ENCODE data around the gene HOMER2. TPM values are rescaled to one million over a fixed set of nuclear protein-coding genes. Genes with fewer than 3 reads are reported as not detected.

Gene HOMER2
- total and polyA plus RNA-seq, 2 donors (not counting 3 experiments of a cell fraction or from before 2014, with no cell fraction given), result 0.60 to 0.68 TPM

- BruUV-seq (replicated peaks), result no TSS peak
- Histone ChIP-seq H3K36me3 (ENCODE audit: control insufficient read depth in 2 of 2, extremely low read depth in 1 of 2, insufficient read depth in 2 of 2, low read length in 2 of 2) (no peaks in the 10 kb centered on the region), H3K9me1 (replicated peaks; ENCODE audit: control insufficient read depth, extremely low read depth, insufficient read depth, low read length) (no peaks in the 10 kb centered on the region), H3K27ac (ENCODE audit: insufficient read depth, low read depth, low read length) (no peak overlapping the region), H3K4me1 (ENCODE audit: control insufficient read depth, extremely low read depth, insufficient read depth, low read length) (no peaks in the 10 kb centered on the region), H2AFZ (ENCODE audit: low read depth, low read length) (no peak overlapping the region), H3K9me3 (replicated peaks; ENCODE audit: control insufficient read depth, insufficient read depth, low read length) (no peaks in the 10 kb centered on the region), H3K4me3 (replicated peaks in 1 of 3; ENCODE audit: insufficient read depth in 1 of 3, low read depth in 1 of 3, low read length in 3 of 3) (no peak overlapping the region), H3K4me2 (ENCODE audit: insufficient read depth, low read length) (no peak overlapping the region), H4K20me1 (replicated peaks; ENCODE audit: control insufficient read depth, extremely low read depth, insufficient read depth, low read length) (no peaks in the 10 kb centered on the region), H3K27me3 (ENCODE audit: control insufficient read depth in 2 of 2, insufficient read depth in 2 of 2, low read length in 2 of 2) (peaks cover 0 to 5% of the 10 kb centered on the region in 2 experiments), H3K9ac (replicated peaks; ENCODE audit: extremely low read depth, insufficient read depth, low read length) (no peak overlapping the region), H3K79me2 (ENCODE audit: control insufficient read depth, insufficient read depth, low read length) (no peaks in the 10 kb centered on the region)
- FAIRE-seq, result no peak
- ChIA-PET CTCF (no interaction called here), POLR2A (no interaction called here)
- TF ChIP-seq MYC (IDR thresholded peaks at IDR 0.05; ENCODE audit: low read depth, low read length), result no peak
- no peak for TF ChIP-seq MAX (IDR thresholded peaks at IDR 0.05; ENCODE audit: insufficient read depth, insufficient read length)
- no peak for TF ChIP-seq GATA2 (IDR thresholded peaks at IDR 0.05; ENCODE audit: insufficient read depth, insufficient read length, low read depth, low read length)
- no peak for TF ChIP-seq JUN (IDR thresholded peaks at IDR 0.05; ENCODE audit: borderline replicate concordance, insufficient read depth, insufficient read length, low read depth)
- no peak for TF ChIP-seq POLR2A (IDR thresholded peaks at IDR 0.05; ENCODE audit: low read depth, low read length)
- TF ChIP-seq CTCF (IDR thresholded peaks at IDR 0.05; ENCODE audit: extremely low read depth in 1 of 2, insufficient read depth in 1 of 2, low read depth in 1 of 2, low read length in 2 of 2), result no peak
- intact Hi-C loops (cut with micrococcal nuclease), result loop anchor here (10.0 kb wide), 1 partner anchor 108 kb away; the partner anchor contains the start of gene HOMER2
- no peak for DNase-seq (ENCODE audit: low read depth, low spot score)
- dilution Hi-C loops (cut with MboI; ENCODE audit: extremely low pct_ligation_motif_present, low sequenced_read_pairs), result no loop called here
Observed at GRCh38 chr15:82846621-82847020, 105.9 kb downstream of the HOMER2 start.

- H3K36me3 ChIP-seq (ENCODE audit: control insufficient read depth in 2 of 2, extremely low read depth in 1 of 2, insufficient read depth in 2 of 2, low read length in 2 of 2), result no peaks in the 10 kb centered on the region
- H3K9ac ChIP-seq (replicated peaks; ENCODE audit: extremely low read depth, insufficient read depth, low read length), result no peak overlapping the region
- dilution Hi-C loops (cut with MboI; ENCODE audit: extremely low pct_ligation_motif_present, low sequenced_read_pairs), result no loop called here
- no peaks in the 10 kb centered on the region for H3K9me3 ChIP-seq (replicated peaks; ENCODE audit: control insufficient read depth, insufficient read depth, low read length)
- no peak for FAIRE-seq
- ChIA-PET POLR2A (no interaction called here), CTCF (no interaction called here)
- BruUV-seq (replicated peaks), result no TSS peak
- no peak for TF ChIP-seq POLR2A (IDR thresholded peaks at IDR 0.05; ENCODE audit: low read depth, low read length)
- TF ChIP-seq EZH2 (IDR thresholded peaks at IDR 0.05; ENCODE audit: borderline replicate concordance, low read depth, low read length, severe bottlenecking), result no peak
- no peak for TF ChIP-seq MYC (IDR thresholded peaks at IDR 0.05; ENCODE audit: low read depth, low read length)
- no peak for TF ChIP-seq POLR2AphosphoS5 (IDR thresholded peaks at IDR 0.05; ENCODE audit: insufficient read depth, low read depth, low read length)
- no peak for TF ChIP-seq JUN (IDR thresholded peaks at IDR 0.05; ENCODE audit: borderline replicate concordance, insufficient read depth, insufficient read length, low read depth)
- TF ChIP-seq CTCF (IDR thresholded peaks at IDR 0.05; ENCODE audit: extremely low read depth in 1 of 2, insufficient read depth in 1 of 2, low read depth in 1 of 2, low read length in 2 of 2), result no peak
- no peak for TF ChIP-seq GATA2 (IDR thresholded peaks at IDR 0.05; ENCODE audit: insufficient read depth, insufficient read length, low read depth, low read length)
- TF ChIP-seq FOS (IDR thresholded peaks at IDR 0.05; ENCODE audit: borderline replicate concordance, insufficient read depth, low read length), result no peak
- TF ChIP-seq MAX (IDR thresholded peaks at IDR 0.05; ENCODE audit: insufficient read depth, insufficient read length), result no peak
- no peak overlapping the region for H2AFZ ChIP-seq (ENCODE audit: low read depth, low read length)
- no peak overlapping the region for H3K27ac ChIP-seq (ENCODE audit: insufficient read depth, low read depth, low read length)
- no peaks in the 10 kb centered on the region for H3K79me2 ChIP-seq (ENCODE audit: control insufficient read depth, insufficient read depth, low read length)
- H4K20me1 ChIP-seq (replicated peaks; ENCODE audit: control insufficient read depth, extremely low read depth, insufficient read depth, low read length), result no peaks in the 10 kb centered on the region
- intact Hi-C loops (cut with micrococcal nuclease), result loop anchor here (10.0 kb wide), 1 partner anchor 109 kb away; the partner anchor contains the start of gene HOMER2
- H3K9me1 ChIP-seq (replicated peaks; ENCODE audit: control insufficient read depth, extremely low read depth, insufficient read depth, low read length), result no peaks in the 10 kb centered on the region
- H3K4me2 ChIP-seq (ENCODE audit: insufficient read depth, low read length), result no peak overlapping the region
- peaks cover 0 to 5% of the 10 kb centered on the region in 2 experiments for H3K27me3 ChIP-seq (ENCODE audit: control insufficient read depth in 2 of 2, insufficient read depth in 2 of 2, low read length in 2 of 2)
- H3K4me1 ChIP-seq (ENCODE audit: control insufficient read depth, extremely low read depth, insufficient read depth, low read length), result no peaks in the 10 kb centered on the region
- no peak overlapping the region for H3K4me3 ChIP-seq (replicated peaks in 1 of 3; ENCODE audit: insufficient read depth in 1 of 3, low read depth in 1 of 3, low read length in 3 of 3)
- no peak for DNase-seq (ENCODE audit: low read depth, low spot score)
Observed at GRCh38 chr15:82845686-82846085, 106.8 kb downstream of the HOMER2 start.

Measured in endothelial cell of umbilical vein (primary cell).